ENCODE measurements around the gene CPNE7. TPM values are rescaled to one million over a fixed set of nuclear protein-coding genes. Genes with fewer than 3 reads are reported as not detected.

CPNE7 gene
- total and polyA plus RNA-seq, 10 of the 15 experiments (the other 5 are each of a cell fraction or from before 2014, with no cell fraction given) = 0.29 to 46.9 (median 17.5) TPM

- TF ChIP-seq MAX (IDR thresholded peaks at IDR 0.05; ENCODE audit: low read depth, low read length) (0 out of 2 replicates have a peak, but pooled peaks have one; percentile 41), POU2F2 (IDR thresholded peaks at IDR 0.05; ENCODE audit: borderline replicate concordance, low read depth, low read length) (no peak), KAT2A (conservative IDR thresholded peaks at IDR 0.05; ENCODE audit: control insufficient read depth, low read depth, low read length) (no peak), RAD51 (IDR thresholded peaks at IDR 0.05) (no peak), YY1 (IDR thresholded peaks at IDR 0.05; ENCODE audit: low read depth, low read length) (peak; percentile 21; the same call in 1 of the 2 replicates), BHLHE40 (IDR thresholded peaks at IDR 0.05; ENCODE audit: borderline replicate concordance in 1 of 2, low read depth in 2 of 2, low read length in 1 of 2) (peak; percentile 5 to 82; a peak in 2 of 4 replicates), POLR2A (IDR thresholded peaks at IDR 0.05; ENCODE audit: low read depth, low read length) (0 out of 2 replicates have a peak, but pooled peaks have one; percentile 12), MYB (IDR thresholded peaks at IDR 0.05; ENCODE audit: borderline replicate concordance, low read depth, low read length) (no peak), HCFC1 (IDR thresholded peaks at IDR 0.05; ENCODE audit: low read length) (no peak), GABPA (IDR thresholded peaks at IDR 0.05; ENCODE audit: low read depth) (no peak), ZBTB40 (IDR thresholded peaks at IDR 0.05; ENCODE audit: borderline replicate concordance) (no peak), MTA3 (IDR thresholded peaks at IDR 0.05; ENCODE audit: borderline replicate concordance, low read length) (no peak), RELA (IDR thresholded peaks at IDR 0.05; ENCODE audit: borderline replicate concordance, partially characterized antibody) (no peak), BACH1 (IDR thresholded peaks at IDR 0.05; ENCODE audit: borderline replicate concordance) (0 out of 2 replicates have a peak, but pooled peaks have one; percentile 10), MEF2B (IDR thresholded peaks at IDR 0.05; ENCODE audit: partially characterized antibody, poor library complexity, severe bottlenecking) (peak; percentile 18), CREB1 (IDR thresholded peaks at IDR 0.05; ENCODE audit: low read depth) (no peak), CEBPB (IDR thresholded peaks at IDR 0.05; ENCODE audit: borderline replicate concordance in 1 of 2, low read depth in 2 of 2, low read length in 2 of 2) (no peak), CBX5 (IDR thresholded peaks at IDR 0.05; ENCODE audit: low read depth) (no peak), RUNX3 (IDR thresholded peaks at IDR 0.05; ENCODE audit: low read length) (no peak), PRDM15 (CRISPR knock-in tag; IDR thresholded peaks at IDR 0.05) (no peak), MTA2 (IDR thresholded peaks at IDR 0.05; ENCODE audit: low read depth) (no peak), GATAD2B (conservative IDR thresholded peaks at IDR 0.05; ENCODE audit: low read depth) (peak; percentile 42), MXI1 (IDR thresholded peaks at IDR 0.05; ENCODE audit: low read depth, low read length) (no peak)
These were observed at the start of gene CPNE7 (continued) for GRCh38 chr16:89575247-89576152.

All from GM12878 (cell line).